Measurements from ENCODE around the gene TRAPPC10.

Gene TRAPPC10

GRCh38 chr21:44039828-44040227 lies 27.7 kb downstream of the TRAPPC10 start:
- DNase-seq (ENCODE audit: low read depth in 2 of 2) = no peak

DNA sequence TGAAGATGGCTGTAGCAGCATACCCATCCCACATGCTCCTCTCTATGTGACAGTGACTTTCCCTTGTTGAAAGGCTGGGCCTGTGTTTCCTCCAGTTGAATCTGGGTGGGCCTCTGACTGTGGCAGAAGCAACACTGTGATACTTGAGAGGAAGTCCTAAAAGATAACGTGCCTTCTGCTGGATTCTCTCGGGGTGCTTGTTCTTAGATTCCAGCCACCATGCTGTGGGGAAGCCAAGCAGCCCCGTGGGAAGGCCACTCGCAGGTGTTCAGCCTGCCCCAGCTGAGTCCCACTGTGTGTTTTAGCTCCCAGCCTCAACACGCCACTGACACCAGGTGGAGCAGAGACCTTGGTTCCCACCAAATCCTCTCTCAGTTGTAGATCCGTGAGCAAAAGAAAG lies 31.5 kb downstream of the TRAPPC10 start:
- no peak for DNase-seq (ENCODE audit: low read depth in 2 of 2)

DNA sequence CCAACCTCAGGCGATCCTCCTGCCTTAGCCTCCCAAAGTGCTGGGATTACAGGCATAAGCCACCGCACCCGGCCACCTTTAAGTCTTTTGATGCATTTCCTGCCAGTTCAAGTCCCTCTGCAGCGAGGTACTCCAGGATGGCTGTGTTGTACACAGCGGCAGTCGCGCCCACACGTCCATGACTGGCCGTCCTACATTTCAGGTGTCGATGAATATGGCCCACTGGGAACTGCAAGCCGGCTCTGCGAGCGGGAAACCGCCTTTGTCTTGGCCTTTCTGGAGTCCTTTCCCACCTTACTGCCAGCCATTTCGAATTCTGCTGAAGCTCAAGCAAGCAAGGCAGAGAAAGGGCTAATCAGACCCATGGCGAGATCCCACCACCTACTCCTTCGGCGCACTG lies 34.6 kb downstream of the TRAPPC10 start:
- DNase-seq (ENCODE audit: low read depth in 2 of 2) = no peak

- DNase-seq (ENCODE audit: low read depth in 2 of 2) = no peak
Measured at GRCh38 chr21:44047996-44048560, 36.0 kb downstream of the TRAPPC10 start.

- DNase-seq (ENCODE audit: low read depth in 2 of 2) = no peak
Measured at GRCh38 chr21:44049182-44049581, 37.1 kb downstream of the TRAPPC10 start.

DNA sequence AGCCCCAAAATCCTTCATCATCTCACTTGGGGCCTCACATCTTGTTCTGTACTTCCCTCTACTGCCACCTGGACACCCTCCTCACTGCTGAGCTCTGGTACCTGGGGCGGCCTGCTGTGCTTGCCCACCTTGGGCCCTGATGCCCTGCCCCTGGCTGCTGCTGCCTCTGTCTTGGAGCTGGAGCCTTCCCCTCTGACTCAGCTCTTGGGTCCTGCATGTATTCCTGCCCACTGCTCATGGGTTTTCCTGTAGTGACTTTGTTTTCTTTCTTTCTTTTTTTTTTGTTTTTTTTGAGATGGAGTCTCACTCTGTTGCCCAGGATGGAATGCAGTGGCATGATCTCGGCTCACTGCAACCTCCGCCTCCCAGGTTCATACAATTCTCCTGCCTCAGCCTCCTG lies 37.5 kb downstream of the TRAPPC10 start:
- DNase-seq (ENCODE audit: low read depth in 2 of 2) = no peak

DNA sequence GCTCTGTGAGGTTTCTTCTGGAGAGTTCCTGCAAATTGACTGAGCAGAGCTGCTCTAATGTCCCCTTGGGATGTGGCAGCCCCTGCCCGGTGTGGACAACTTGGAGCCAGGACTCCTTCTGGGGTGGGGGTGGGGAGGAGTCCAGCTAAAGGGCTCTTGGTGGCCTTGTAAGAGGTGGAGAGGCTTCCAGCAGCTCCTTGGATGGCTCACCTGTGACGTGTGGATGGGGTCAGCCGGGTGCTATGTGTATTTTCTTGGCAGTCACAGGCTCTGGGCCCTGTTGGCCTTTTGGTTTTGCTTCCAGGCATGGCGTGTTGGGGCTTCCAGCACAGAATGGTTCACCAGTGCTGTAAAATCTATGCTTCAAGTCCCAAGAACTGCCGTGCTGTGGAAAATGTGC lies 38.2 kb downstream of the TRAPPC10 start:
- no peak for DNase-seq (ENCODE audit: low read depth in 2 of 2)

- DNase-seq (ENCODE audit: low read depth in 2 of 2) = no peak
Measured at GRCh38 chr21:44051462-44051941, 39.4 kb downstream of the TRAPPC10 start.

DNA sequence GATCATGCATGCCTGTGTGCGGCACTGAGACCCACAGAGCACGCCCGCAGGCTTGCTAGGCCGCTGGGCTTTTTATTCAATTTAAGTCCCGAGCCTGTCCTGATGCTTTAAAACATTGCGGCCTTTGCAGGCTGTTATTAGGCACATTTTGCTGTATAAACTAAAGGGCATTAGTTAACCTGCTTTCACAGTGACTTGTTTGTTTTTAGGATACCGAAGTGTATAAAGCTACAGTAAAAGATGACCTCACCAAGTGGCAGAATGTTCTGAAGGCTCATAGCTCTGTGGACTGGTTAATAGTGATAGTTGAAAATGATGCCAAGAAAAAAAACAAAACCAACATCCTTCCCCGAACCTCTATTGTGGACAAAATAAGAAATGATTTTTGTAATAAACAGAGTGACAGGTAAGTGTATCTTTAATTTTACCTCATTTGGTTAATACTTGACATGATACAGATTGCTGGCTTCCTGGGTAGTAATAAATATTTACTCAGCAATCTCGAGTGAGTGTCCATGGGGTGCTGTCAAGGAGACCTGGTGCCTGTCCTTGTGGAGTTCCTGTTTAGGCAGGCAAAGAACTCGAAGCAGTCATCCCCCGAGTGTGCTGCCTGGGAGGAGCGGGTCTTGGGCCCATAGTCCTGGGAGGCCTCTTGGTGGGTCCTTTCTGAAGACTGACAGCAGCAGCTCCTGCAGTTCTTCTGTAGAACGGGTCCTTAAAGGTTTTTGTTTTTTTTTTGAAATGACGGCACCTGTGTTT lies 40.1 kb downstream of the TRAPPC10 start:
- DNase-seq (ENCODE audit: low read depth in 2 of 2) = no peak

DNA sequence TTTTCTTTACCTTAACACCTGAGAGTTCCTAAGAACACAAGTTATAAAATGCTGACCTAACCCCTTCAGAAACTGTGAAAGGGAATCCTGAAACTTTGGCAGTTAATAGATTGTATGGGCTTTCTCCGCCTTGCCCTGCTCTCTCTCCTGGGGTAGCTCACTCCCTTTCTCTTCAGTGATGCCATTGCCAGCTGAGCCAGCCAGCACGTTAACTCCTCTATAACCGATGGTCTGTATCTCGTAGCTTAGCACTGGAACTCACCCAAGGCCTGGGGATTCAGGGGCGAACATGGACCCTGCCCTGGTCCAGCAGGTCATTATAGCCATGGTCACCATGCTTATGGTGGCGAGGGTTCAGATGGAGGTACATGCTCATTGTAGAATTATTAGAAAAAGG lies 40.7 kb downstream of the TRAPPC10 start:
- DNase-seq (ENCODE audit: low read depth in 2 of 2) = no peak

GRCh38 chr21:44053567-44053966 lies 41.5 kb downstream of the TRAPPC10 start:
- DNase-seq (ENCODE audit: low read depth in 2 of 2) = no peak

DNA sequence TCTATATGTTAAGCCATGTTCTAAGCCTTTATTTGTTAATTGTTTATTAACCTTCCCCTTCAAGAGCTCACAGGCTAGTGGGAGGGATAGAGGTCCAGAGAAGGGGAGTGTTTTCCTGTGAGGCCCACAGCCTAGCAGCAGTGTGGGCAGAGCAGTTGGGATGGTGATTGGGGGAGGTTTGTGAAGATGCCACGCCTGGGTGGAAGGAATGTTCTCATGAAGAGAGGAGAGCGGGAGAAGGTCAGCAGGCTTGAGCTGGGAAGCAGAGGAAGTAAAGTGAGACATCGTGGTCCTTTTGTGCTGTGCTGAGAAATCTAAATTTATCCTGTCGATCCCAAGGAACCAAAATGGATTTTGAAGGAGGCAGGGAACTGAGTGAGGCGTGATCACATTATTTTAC lies 42.6 kb downstream of the TRAPPC10 start:
- DNase-seq (ENCODE audit: low read depth in 2 of 2) = no peak

- DNase-seq (ENCODE audit: low read depth in 2 of 2) = no peak
Measured at GRCh38 chr21:44057055-44057454, 44.9 kb downstream of the TRAPPC10 start.

- DNase-seq (ENCODE audit: low read depth in 2 of 2) = peak in 1 of 2 donors; percentile 7
Measured at GRCh38 chr21:44057960-44058651, 46.0 kb downstream of the TRAPPC10 start.

DNA sequence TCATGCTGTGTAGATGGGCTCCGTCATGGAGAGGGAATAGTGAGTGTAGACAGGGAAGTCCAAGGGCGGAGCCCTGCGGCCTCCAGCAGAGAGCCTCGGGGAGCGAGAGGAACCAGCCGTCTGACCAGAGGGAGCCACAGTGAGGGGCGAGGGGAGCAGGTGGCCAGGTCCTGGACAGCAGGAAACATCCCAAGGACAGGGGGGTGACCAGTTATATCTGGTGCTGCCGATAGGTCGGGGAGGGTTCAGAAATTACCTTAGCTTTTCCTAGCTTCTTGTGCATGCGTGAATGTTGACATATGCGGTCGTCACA lies 46.5 kb downstream of the TRAPPC10 start:
- DNase-seq (ENCODE audit: low read depth in 2 of 2) = no peak

DNA sequence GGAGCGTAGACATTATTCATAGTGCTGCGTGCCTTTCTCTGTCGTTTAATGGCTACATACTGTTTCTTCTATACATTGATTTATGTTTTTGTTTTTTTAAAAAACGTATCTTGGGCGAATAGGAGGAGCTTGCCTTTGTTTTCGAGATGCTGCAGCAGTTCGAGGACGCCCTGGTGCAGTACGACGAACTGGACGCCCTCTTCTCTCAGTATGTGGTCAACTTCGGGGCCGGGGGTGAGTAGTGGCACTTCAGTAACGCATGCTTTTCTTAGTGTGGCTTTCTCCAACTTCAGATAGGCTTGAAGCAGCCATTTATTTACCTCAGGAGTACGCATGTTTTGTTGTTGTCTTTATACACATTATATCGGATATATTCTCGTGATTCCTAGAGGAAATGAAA lies 46.9 kb downstream of the TRAPPC10 start:
- no peak for DNase-seq (ENCODE audit: low read depth in 2 of 2)

GRCh38 chr21:44059710-44060109 lies 47.6 kb downstream of the TRAPPC10 start:
- no peak for DNase-seq (ENCODE audit: low read depth in 2 of 2)

GRCh38 chr21:44062380-44062779 lies 50.3 kb downstream of the TRAPPC10 start:
- DNase-seq (ENCODE audit: low read depth in 2 of 2) = no peak

GRCh38 chr21:44063151-44063912 lies 51.2 kb downstream of the TRAPPC10 start:
- no peak for DNase-seq (ENCODE audit: low read depth in 2 of 2)

DNA sequence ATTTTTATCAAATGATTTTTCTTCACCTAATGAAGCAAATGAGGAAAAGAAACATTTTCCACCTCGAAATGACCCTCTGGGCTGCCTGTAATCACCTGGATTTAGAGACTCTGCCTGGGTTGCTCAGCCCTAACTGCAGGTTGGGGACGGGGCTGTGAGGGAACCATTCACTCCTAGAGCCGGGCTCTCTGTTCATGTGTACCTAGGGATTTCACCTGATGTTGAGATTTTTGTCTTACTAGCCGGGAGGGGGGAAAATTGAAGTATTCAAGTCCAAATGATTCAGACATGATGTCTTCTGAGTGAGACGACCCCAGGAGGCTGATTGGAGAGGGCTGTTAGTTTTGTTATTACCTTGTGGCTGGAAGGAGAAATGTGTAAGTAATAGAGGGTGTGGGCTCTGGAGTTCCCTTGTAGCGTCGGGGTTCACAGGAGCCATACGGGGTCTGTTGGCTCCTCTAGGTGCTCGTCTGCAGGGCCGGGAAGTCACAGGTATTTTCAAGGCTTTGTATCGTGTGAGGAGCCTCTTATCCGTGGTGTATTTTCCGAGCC lies 52.8 kb downstream of the TRAPPC10 start:
- DNase-seq (ENCODE audit: low read depth in 2 of 2) = no peak

DNA sequence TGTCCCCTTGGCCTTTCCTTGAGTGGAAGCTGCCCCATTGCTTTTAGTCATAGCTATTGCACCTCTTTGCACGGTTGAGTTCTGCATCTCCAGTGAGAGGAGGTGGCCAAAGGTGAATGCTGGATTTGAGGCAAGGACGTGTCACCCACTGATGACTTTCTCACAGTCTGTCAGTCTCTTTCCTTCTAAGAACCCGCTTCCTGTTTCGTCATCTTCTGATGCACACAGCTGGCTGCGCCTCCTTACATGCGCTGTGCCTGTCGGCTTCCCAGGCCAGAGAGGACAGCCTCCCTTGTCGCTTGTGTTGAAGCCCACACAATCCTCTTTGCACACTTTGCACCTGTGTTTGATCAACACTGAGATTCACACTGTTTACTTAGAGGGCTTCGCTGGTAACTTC lies 53.3 kb downstream of the TRAPPC10 start:
- DNase-seq (ENCODE audit: low read depth in 2 of 2) = peak; percentile 45 to 68

DNA sequence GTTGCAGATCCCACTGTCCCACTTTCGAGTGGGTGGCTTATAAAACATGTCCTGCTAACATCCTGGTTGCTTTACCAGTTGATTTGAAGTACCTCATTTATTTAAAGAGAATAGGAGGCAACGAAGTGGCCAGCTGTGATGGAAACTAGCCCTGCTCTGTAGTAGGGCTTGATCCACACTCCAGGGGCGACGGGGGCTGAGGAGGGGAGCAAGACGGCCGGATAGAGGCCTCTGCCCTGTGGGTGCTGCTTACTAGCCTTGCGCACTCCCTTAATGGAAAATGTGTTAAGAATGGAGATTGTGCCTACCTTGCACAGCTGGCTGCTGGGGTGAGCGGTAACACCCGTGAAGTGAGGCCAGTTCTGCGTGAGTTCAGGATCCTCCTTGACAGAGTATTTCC lies 54.0 kb downstream of the TRAPPC10 start:
- no peak for DNase-seq (ENCODE audit: low read depth in 2 of 2)

Measured in stimulated activated CD4-positive, alpha-beta T cell treated with anti-CD3 and anti-CD28 coated beads, Interleukin-1b, Interleukin-23, amount 100 ng/mL, for 4 hours (primary cell).